Brain microvascular endothelial cell (primary cell): ENCODE results near the gene SUMO1.
"Not testable (repeated sequence)": the region's sequence is repeated elsewhere in the genome, so short reads cannot be mapped to it uniquely, and the experiment has no call there.

ENCODE experiments used
- DNase-seq: peaks from one replicate; pipeline ENCODE4 v3.0.0-alpha.2; 2020
- H3K27ac ChIP-seq: fragments of 250-450 bp; sonication (Bioruptor Pico); 2 replicates; pipeline ENCODE4 v1.5.1; 2020; ENCODE audit warnings: mild to moderate bottlenecking, moderate library complexity
- H3K27me3 ChIP-seq: fragments of 250-450 bp; sonication (Bioruptor Pico); replicated peaks from 2 replicates; pipeline ENCODE4 v1.5.1; 2020; ENCODE audit warnings: mild to moderate bottlenecking
- H3K36me3 ChIP-seq: fragments of 250-450 bp; sonication (Bioruptor Pico); replicated peaks from 2 replicates; pipeline ENCODE4 v1.5.1; 2020; ENCODE audit warnings: mild to moderate bottlenecking
- H3K4me3 ChIP-seq: 2 replicates; pipeline ENCODE4 v1.5.1; 2011; ENCODE audit warnings: low read depth, mild to moderate bottlenecking, control low read depth, low read length, moderate library complexity
- CTCF ChIP-seq: IDR thresholded peaks from 2 replicates; pipeline ENCODE4 v1.5.1; 2011; ENCODE audit warnings: low read depth, mild to moderate bottlenecking, moderate library complexity, low read length, control low read depth, inconsistent platforms; ENCODE audit errors: missing control alignments
- in situ Hi-C: cut with HindIII; loops from 2 replicates; pipeline ENCODE4 v1.10.0; 2017; ENCODE audit warnings: low sequenced_read_pairs, low pct_ligation_motif_present

Gene SUMO1

DNA sequence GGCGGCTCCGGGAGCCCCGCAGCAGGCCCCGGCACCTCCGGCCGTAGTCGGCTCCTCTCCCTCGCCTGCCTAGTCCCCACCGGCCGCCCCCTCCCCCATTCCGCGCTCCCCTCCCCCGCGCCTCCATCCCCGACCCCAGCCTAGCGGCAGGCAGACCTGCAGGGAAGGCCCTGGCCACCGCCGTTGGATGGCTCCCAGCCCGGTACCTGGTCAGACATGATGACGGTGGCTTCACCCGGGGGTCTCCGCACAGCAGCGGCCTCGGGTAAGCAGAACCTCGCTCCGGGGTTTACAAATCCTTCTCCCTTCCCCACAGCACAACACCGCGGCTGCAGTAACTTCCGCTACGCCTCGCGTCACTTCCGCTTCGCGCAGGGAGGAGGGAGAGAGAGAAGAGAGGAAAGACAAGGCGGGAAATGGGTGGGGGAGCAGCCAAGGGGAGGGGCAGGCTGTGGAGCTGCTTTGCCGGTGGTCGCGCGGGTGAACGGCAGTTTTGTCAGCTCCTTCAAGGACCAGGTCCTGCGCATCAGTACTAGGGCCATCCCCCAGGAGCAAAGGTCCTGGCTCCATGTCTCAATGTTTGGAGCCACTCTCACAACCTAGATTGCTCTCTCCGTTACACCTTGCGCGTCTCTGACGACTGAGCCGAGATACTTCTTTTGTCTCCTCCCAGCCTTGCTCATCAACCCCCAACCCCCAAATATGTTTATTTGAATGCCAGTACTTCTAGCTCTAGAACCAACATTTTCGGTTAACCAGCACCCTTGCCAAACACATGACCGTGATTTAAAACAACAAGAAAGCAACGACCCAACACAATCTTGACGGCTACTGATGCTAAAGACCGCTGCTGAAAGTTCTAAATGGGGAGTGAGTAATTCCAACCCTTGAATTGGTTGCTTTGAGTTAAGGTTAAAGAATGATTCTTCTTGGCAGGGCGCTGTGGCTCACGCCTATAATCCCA, at the start of gene SUMO1:
Gene SUMO1, minus strand, starts transcription at position 364 of the 964 bp plus-strand sequence. Its CDS starts 146 bp downstream, at position 218.
- peak within 1 kb of the TSS; percentile 49 for H3K27ac ChIP-seq

DNA sequence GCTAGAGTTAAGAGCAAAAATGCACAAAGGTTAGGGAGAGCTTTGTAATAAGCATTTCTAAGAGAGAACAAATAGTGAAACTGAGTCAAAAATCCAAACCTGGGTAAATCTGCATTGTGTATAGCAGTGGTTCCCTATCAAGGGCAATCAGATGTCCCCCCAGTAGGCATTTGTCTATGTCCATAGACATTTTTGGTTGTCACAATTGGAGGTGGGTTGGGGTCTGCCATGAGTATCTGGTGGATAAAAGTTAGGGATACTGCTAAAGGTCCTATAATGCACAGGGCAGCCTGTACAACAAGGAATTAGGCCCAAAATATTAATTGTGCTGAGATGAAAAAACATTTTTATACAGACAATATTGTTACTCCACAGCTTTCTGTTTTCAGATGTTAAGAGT, 48.2 kb upstream of the SUMO1 start:
- no peaks in the 10 kb centered on the region for H3K27me3 ChIP-seq
- H3K4me3 ChIP-seq = no peak overlapping the region
- H3K36me3 ChIP-seq = peaks cover 74% of the 10 kb centered on the region
- H3K27ac ChIP-seq = no peak overlapping the region
- in situ Hi-C loops = no loop called here
- no peak for TF ChIP-seq CTCF
- no peak for DNase-seq

More for the DNA sequence above, at the start of gene SUMO1:
- Histone ChIP-seq H3K36me3 (no peaks in the 10 kb centered on the region), H3K4me3 (peak within 1 kb of the TSS; percentile 77), H3K27me3 (no peaks in the 10 kb centered on the region)
- peak; percentile 0 for TF ChIP-seq CTCF
- in situ Hi-C loops = no loop called here
- DNase-seq = peak; percentile 82

GRCh38 chr2:202278944-202279343, 40.5 kb upstream of the SUMO1 start:
- in situ Hi-C loops = no loop called here
- Histone ChIP-seq H3K27ac (no peak overlapping the region), H3K4me3 (no peak overlapping the region), H3K27me3 (no peaks in the 10 kb centered on the region), H3K36me3 (peaks cover 48% of the 10 kb centered on the region)
- peak; percentile 42 for DNase-seq
- peak; percentile 57 for TF ChIP-seq CTCF

GRCh38 chr2:202278036-202278760, 39.8 kb upstream of the SUMO1 start:
- Histone ChIP-seq H3K27ac (peak overlapping the region; percentile 69), H3K36me3 (peaks cover 41% of the 10 kb centered on the region), H3K4me3 (no peak overlapping the region), H3K27me3 (no peaks in the 10 kb centered on the region)
- DNase-seq = peak; percentile 24
- no peak for TF ChIP-seq CTCF
- in situ Hi-C loops = no loop called here

DNA sequence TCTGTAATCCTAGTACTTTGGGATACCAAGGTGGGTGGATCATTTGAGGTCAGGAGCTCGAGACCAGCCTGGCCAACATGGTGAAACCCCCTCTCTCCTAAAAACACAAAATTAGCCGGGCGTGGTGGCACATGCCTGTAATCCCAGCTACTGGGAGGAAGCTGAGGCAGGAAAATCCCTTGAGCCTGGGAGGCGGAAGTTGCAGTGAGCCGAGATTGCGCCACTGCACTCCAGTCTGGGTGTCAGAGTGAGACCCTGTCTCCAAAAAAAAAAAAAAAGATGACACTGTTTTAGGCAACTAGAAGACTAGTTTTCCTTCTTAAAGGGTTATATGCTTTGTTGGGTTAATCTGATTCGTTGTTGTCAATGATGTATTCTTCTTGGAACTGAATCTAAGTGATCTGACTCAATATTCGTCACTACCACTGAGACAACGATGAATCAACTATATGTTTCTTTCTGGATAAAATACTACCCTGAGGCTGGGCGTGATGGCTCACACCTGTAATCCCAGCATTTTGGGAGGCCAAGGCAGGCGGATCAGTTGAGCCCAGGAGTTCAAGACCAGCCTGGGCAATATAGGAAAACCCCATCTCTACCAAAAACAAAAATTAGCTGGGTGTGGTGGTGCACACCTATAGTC, 37.8 kb upstream of the SUMO1 start:
- Histone ChIP-seq H3K27ac (peak overlapping the region; percentile 25), H3K36me3 (peaks cover 24% of the 10 kb centered on the region)
- DNase-seq = peak; percentile 29
- in situ Hi-C loops, H3K4me3 ChIP-seq, H3K27me3 ChIP-seq: not testable (repeated sequence)

GRCh38 chr2:202270487-202270886, 32.1 kb upstream of the SUMO1 start:
- H3K27me3 ChIP-seq = no peaks in the 10 kb centered on the region
- TF ChIP-seq CTCF = no peak
- DNase-seq = no peak
- H3K4me3 ChIP-seq = no peak overlapping the region
- in situ Hi-C loops = no loop called here
- no peak overlapping the region for H3K27ac ChIP-seq
- no peaks in the 10 kb centered on the region for H3K36me3 ChIP-seq
